Keratinocyte (primary cell): Measurements from ENCODE around the gene VASH2. TPM values are rescaled to one million over a fixed set of nuclear protein-coding genes. Genes with fewer than 3 reads are reported as not detected.

ENCODE experiments used
- DNase-seq: peaks from one replicate; pipeline ENCODE4 v3.0.0-alpha.2; 2011; ENCODE audit warnings: low read depth, missing footprints, low spot score
- FAIRE-seq: peaks from 2 replicates; lab custom pipeline; 2011; peaks lifted over from hg19 to GRCh38; lab: Jason Lieb, UNC
- H2AFZ ChIP-seq: 2 replicates; pipeline ENCODE4 v1.6.0; 2012; ENCODE audit warnings: low read length, control low read depth, inconsistent platforms; ENCODE audit not compliant: control insufficient read depth
- H3K27ac ChIP-seq: 2 replicates; pipeline ENCODE4 v1.5.1; 2011; ENCODE audit warnings: low read length; ENCODE audit not compliant: control insufficient read depth, insufficient read depth
- H3K27me3 ChIP-seq: 3 replicates; pipeline ENCODE4 v1.6.0; 2011; ENCODE audit warnings: low read length; ENCODE audit not compliant: control insufficient read depth, insufficient read depth; ENCODE audit errors: extremely low read depth
- H3K36me3 ChIP-seq, 2 experiments: 2 replicates in 1 of 2; 3 replicates in 1 of 2; pipeline ENCODE4 v1.5.1; 2011; ENCODE audit warnings: low read length in 2 of 2, mild to moderate bottlenecking in 1 of 2; ENCODE audit not compliant: control insufficient read depth in 2 of 2, insufficient read depth in 2 of 2; ENCODE audit errors: extremely low read depth in 1 of 2
- H3K4me1 ChIP-seq: 3 replicates; pipeline ENCODE4 v1.5.1; 2011; ENCODE audit warnings: low read length; ENCODE audit not compliant: control insufficient read depth, insufficient read depth; ENCODE audit errors: extremely low read depth
- H3K4me2 ChIP-seq: 3 replicates; pipeline ENCODE4 v1.6.0; 2011; ENCODE audit warnings: low read depth, low read length; ENCODE audit not compliant: control insufficient read depth, insufficient read depth; ENCODE audit errors: extremely low read depth
- H3K4me3 ChIP-seq, 3 experiments: fragments of 200-600 bp in 1 of 3; sonication (generic) in 1 of 3; 2 replicates in 2 of 3; 3 replicates in 1 of 3; pipeline ENCODE4 v1.5.1; 2011 to 2016; ENCODE audit warnings: low read length in 3 of 3, mild to moderate bottlenecking in 3 of 3, control low read depth in 2 of 3, inconsistent platforms in 1 of 3, low read depth in 1 of 3, mixed read lengths in 1 of 3, mixed run types in 1 of 3, moderate library complexity in 1 of 3; ENCODE audit not compliant: control insufficient read depth in 2 of 3, insufficient read depth in 2 of 3; ENCODE audit errors: extremely low read depth in 1 of 3
- H3K79me2 ChIP-seq: 2 replicates; pipeline ENCODE4 v1.6.0; 2012; ENCODE audit warnings: low read length; ENCODE audit not compliant: control insufficient read depth, insufficient read depth
- H3K9ac ChIP-seq: 3 replicates; pipeline ENCODE4 v1.6.0; 2011; ENCODE audit warnings: low read length; ENCODE audit not compliant: control insufficient read depth, insufficient read depth; ENCODE audit errors: extremely low read depth
- H3K9me1 ChIP-seq: 3 replicates; pipeline ENCODE4 v1.6.0; 2011; ENCODE audit warnings: low read length; ENCODE audit not compliant: control insufficient read depth, insufficient read depth; ENCODE audit errors: extremely low read depth
- H3K9me3 ChIP-seq: 2 replicates; pipeline ENCODE4 v1.5.1; 2012; ENCODE audit warnings: low read depth, low read length; ENCODE audit not compliant: control insufficient read depth
- H4K20me1 ChIP-seq: 3 replicates; pipeline ENCODE4 v1.6.0; 2011; ENCODE audit warnings: low read length; ENCODE audit not compliant: control insufficient read depth, insufficient read depth; ENCODE audit errors: extremely low read depth
- EZH2 ChIP-seq: IDR thresholded peaks from one replicate; pipeline ENCODE4 v1.6.1; 2012; ENCODE audit warnings: inconsistent platforms, mild to moderate bottlenecking, low read length, moderate library complexity
- dilution Hi-C: fragments of 300-500 bp; cut with MboI; formaldehyde crosslinking; loops from one replicate; pipeline ENCODE4 v1.7.0; 2020; ENCODE audit warnings: low sequenced_read_pairs; ENCODE audit not compliant: extremely low pct_ligation_motif_present
- polyA plus RNA-seq, 5 experiments: library from polyadenylated mRNA; depleted of rRNA in 3 of 5; stranded (reverse) in 3 of 5; stranded (forward) in 1 of 5; unstranded in 1 of 5; fragments of >200 nt; gene quantifications; 1 replicate in 1 of 5; 2 replicates in 3 of 5; 3 replicates in 1 of 5; pipeline versions ENCODE4 v1.2.1 to v1.2.3, GENCODE V29; 2011 to 2012; ENCODE audit warnings: missing spikeins in 2 of 5, low read depth in 1 of 5, low replicate concordance in 1 of 5
- TF ChIP-seq, protein P1 (sequence below), 3 experiments: IDR thresholded peaks in 1 of 3; conservative IDR thresholded peaks in 1 of 3; optimal IDR thresholded peaks in 1 of 3; 2 replicates in 2 of 3; 3 replicates in 1 of 3; pipeline versions ENCODE3 to v1.5.1; 2011; ENCODE audit warnings: low read length in 3 of 3, mild to moderate bottlenecking in 3 of 3, moderate library complexity in 2 of 3, control low read depth in 1 of 3, inconsistent platforms in 1 of 3; ENCODE audit not compliant: insufficient read depth in 2 of 3; ENCODE audit errors: extremely low read depth in 1 of 3

VASH2 gene
- polyA plus RNA-seq, 1 donor (not counting 4 experiments of a cell fraction or from before 2014, with no cell fraction given) = 0.04 TPM

DNA sequence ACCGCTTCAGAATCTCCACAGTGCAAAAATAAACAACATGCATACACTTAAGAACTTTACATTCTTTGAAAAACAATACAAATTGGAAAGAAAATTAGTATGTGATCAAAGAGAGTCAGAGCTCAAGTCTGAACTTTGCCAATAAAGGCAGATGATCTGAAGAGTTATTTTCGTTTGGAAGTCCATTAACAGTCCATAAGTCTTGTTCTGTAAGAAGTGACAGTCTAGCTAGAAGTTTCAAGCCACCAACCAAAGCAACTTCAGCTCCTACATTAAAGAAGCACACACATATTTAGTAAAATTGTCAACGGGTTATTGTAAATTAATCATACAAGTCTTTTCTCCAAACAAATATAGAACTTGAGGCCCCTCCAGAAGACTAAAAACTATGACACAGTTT, 44.6 kb downstream of the VASH2 start:
- no peaks in the 10 kb centered on the region for H3K4me1 ChIP-seq
- no peak overlapping the region for H3K4me2 ChIP-seq
- DNase-seq = no peak
- no peaks in the 10 kb centered on the region for H4K20me1 ChIP-seq
- H2AFZ ChIP-seq = no peak overlapping the region
- H3K4me3 ChIP-seq = no peak overlapping the region
- H3K9me1 ChIP-seq = no peaks in the 10 kb centered on the region
- no peak for FAIRE-seq
- no peaks in the 10 kb centered on the region for H3K27me3 ChIP-seq
- no peaks in the 10 kb centered on the region for H3K9me3 ChIP-seq
- no peak overlapping the region for H3K27ac ChIP-seq
- dilution Hi-C loops = no loop called here
- H3K79me2 ChIP-seq = no peaks in the 10 kb centered on the region
- TF ChIP-seq EZH2 = no peak
- TF ChIP-seq, protein P1, sequence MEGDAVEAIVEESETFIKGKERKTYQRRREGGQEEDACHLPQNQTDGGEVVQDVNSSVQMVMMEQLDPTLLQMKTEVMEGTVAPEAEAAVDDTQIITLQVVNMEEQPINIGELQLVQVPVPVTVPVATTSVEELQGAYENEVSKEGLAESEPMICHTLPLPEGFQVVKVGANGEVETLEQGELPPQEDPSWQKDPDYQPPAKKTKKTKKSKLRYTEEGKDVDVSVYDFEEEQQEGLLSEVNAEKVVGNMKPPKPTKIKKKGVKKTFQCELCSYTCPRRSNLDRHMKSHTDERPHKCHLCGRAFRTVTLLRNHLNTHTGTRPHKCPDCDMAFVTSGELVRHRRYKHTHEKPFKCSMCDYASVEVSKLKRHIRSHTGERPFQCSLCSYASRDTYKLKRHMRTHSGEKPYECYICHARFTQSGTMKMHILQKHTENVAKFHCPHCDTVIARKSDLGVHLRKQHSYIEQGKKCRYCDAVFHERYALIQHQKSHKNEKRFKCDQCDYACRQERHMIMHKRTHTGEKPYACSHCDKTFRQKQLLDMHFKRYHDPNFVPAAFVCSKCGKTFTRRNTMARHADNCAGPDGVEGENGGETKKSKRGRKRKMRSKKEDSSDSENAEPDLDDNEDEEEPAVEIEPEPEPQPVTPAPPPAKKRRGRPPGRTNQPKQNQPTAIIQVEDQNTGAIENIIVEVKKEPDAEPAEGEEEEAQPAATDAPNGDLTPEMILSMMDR (optimal IDR thresholded peaks at IDR 0.05 in 1 of 3, IDR thresholded peaks at IDR 0.05 in 1 of 3, conservative IDR thresholded peaks at IDR 0.05 in 1 of 3; ENCODE audit: extremely low read depth in 1 of 3, insufficient read depth in 2 of 3, low read length in 3 of 3) = no peak
- H3K36me3 ChIP-seq = peaks cover 2 to 12% of the 10 kb centered on the region in 2 experiments
- no peak overlapping the region for H3K9ac ChIP-seq

GRCh38 chr1:213003256-213003655, 52.9 kb downstream of the VASH2 start:
- Histone ChIP-seq H3K4me2 (no peak overlapping the region), H3K9ac (no peak overlapping the region), H3K27me3 (no peaks in the 10 kb centered on the region), H3K4me3 (no peak overlapping the region), H3K27ac (no peak overlapping the region), H3K36me3 (peaks cover 0 to 4% of the 10 kb centered on the region in 2 experiments), H3K9me1 (no peaks in the 10 kb centered on the region), H3K79me2 (no peaks in the 10 kb centered on the region), H2AFZ (no peak overlapping the region), H3K4me1 (no peaks in the 10 kb centered on the region), H3K9me3 (no peaks in the 10 kb centered on the region), H4K20me1 (no peaks in the 10 kb centered on the region)
- DNase-seq = no peak
- dilution Hi-C loops = no loop called here
- no peak for FAIRE-seq
- TF ChIP-seq, protein P1 (optimal IDR thresholded peaks at IDR 0.05 in 1 of 3, IDR thresholded peaks at IDR 0.05 in 1 of 3, conservative IDR thresholded peaks at IDR 0.05 in 1 of 3; ENCODE audit: extremely low read depth in 1 of 3, insufficient read depth in 2 of 3, low read length in 3 of 3) = no peak
- TF ChIP-seq EZH2 = no peak
